ENCODE results near the gene FAM186B. TPM values are rescaled to one million over a fixed set of nuclear protein-coding genes. Genes with fewer than 3 reads are reported as not detected.
"Not testable (repeated sequence)": the region's sequence is repeated elsewhere in the genome, so short reads cannot be mapped to it uniquely, and the experiment has no call there.

Gene FAM186B
- polyA plus RNA-seq, 3 donors, result not detected

- no peak overlapping the region for H3K27ac ChIP-seq (ENCODE audit: low read depth in 1 of 2, low read length in 2 of 2)
- no peak overlapping the region for H3K9ac ChIP-seq (ENCODE audit: insufficient read depth, low read length, poor library complexity, severe bottlenecking)
- H3K27ac Mint-ChIP-seq, result peak overlapping the region in 1 of 7 donors; percentile 33
- peaks cover 23 to 47% (median 41%) of the 10 kb centered on the region in 3 donors for H3K27me3 Mint-ChIP-seq (ENCODE audit: low read depth in 3 of 3)
- WGBS (ENCODE audit: insufficient coverage), result 100% methylated on average over 1 of the region's 7 CpGs
- H3K36me3 ChIP-seq (replicated peaks in 1 of 2; ENCODE audit: control insufficient read depth in 1 of 2, insufficient read depth in 2 of 2, low read length in 2 of 2), result no peaks in the 10 kb centered on the region
- H2AFZ ChIP-seq (ENCODE audit: insufficient read depth, low read depth, low read length, poor library complexity, severe bottlenecking), result no peak overlapping the region
- no peaks in the 10 kb centered on the region for H3K36me3 Mint-ChIP-seq
- H3K27me3 ChIP-seq (ENCODE audit: control insufficient read depth in 2 of 2, insufficient read depth in 2 of 2, low read length in 2 of 2), result peaks cover 4 to 35% of the 10 kb centered on the region in 2 donors
- no peak for DNase-seq
- no peaks in the 10 kb centered on the region for H3K4me1 Mint-ChIP-seq
- peaks cover 0 to 12% of the 10 kb centered on the region in 2 donors for H3K9me3 ChIP-seq (replicated peaks in 1 of 2; ENCODE audit: control insufficient read depth in 1 of 2, insufficient read depth in 1 of 2, low read length in 2 of 2)
- H4K20me1 ChIP-seq (ENCODE audit: insufficient read depth, low read length), result no peaks in the 10 kb centered on the region
- H3K79me2 ChIP-seq (ENCODE audit: insufficient read depth, low read length), result no peaks in the 10 kb centered on the region
- H3K4me1 ChIP-seq (ENCODE audit: control insufficient read depth in 1 of 2, insufficient read depth in 2 of 2, low read length in 2 of 2), result no peaks in the 10 kb centered on the region
- no peak overlapping the region for H3K4me3 ChIP-seq (replicated peaks in 1 of 3; ENCODE audit: low read depth in 2 of 3, low read length in 3 of 3)
- no peak for TF ChIP-seq CTCF (IDR thresholded peaks at IDR 0.05)
- peaks cover 0 to 24% (median 16%) of the 10 kb centered on the region in 7 donors for H3K9me3 Mint-ChIP-seq
- intact Hi-C loops (cut with micrococcal nuclease), result no loop called here
- H3K4me2 ChIP-seq (replicated peaks; ENCODE audit: extremely low read depth, low read length, poor library complexity, severe bottlenecking), result no peak overlapping the region
- H3K4me3 Mint-ChIP-seq, result no peak overlapping the region
Measured at GRCh38 chr12:49615725-49616124, 10.3 kb upstream of the FAM186B start.

- Mint-ChIP-seq H3K27ac (no peak overlapping the region), H3K27me3 (ENCODE audit: low read depth in 3 of 3) (peaks cover 5 to 26% (median 19%) of the 10 kb centered on the region in 3 donors), H3K4me1 (no peaks in the 10 kb centered on the region), H3K36me3 (no peaks in the 10 kb centered on the region), H3K9me3 (peaks cover 5 to 31% (median 26%) of the 10 kb centered on the region in 7 donors), H3K4me3 (no peak overlapping the region)
- no peaks in the 10 kb centered on the region for H3K36me3 ChIP-seq (replicated peaks in 1 of 2; ENCODE audit: control insufficient read depth in 1 of 2, insufficient read depth in 2 of 2, low read length in 2 of 2)
- no peak overlapping the region for H3K9ac ChIP-seq (ENCODE audit: insufficient read depth, low read length, poor library complexity, severe bottlenecking)
- no peak overlapping the region for H3K27ac ChIP-seq (ENCODE audit: low read depth in 1 of 2, low read length in 2 of 2)
- no peak overlapping the region for H2AFZ ChIP-seq (ENCODE audit: insufficient read depth, low read depth, low read length, poor library complexity, severe bottlenecking)
- no peak for TF ChIP-seq CTCF (IDR thresholded peaks at IDR 0.05)
- no peak overlapping the region for H3K4me3 ChIP-seq (replicated peaks in 1 of 3; ENCODE audit: low read depth in 2 of 3, low read length in 3 of 3)
- H3K4me1 ChIP-seq (ENCODE audit: control insufficient read depth in 1 of 2, insufficient read depth in 2 of 2, low read length in 2 of 2), result no peaks in the 10 kb centered on the region
- H3K9me3 ChIP-seq (replicated peaks in 1 of 2; ENCODE audit: control insufficient read depth in 1 of 2, insufficient read depth in 1 of 2, low read length in 2 of 2), result peaks cover 0 to 16% of the 10 kb centered on the region in 2 donors
- no peak for DNase-seq
- no peaks in the 10 kb centered on the region for H4K20me1 ChIP-seq (ENCODE audit: insufficient read depth, low read length)
- intact Hi-C loops (cut with micrococcal nuclease), result no loop called here
- no peaks in the 10 kb centered on the region for H3K79me2 ChIP-seq (ENCODE audit: insufficient read depth, low read length)
- H3K27me3 ChIP-seq (ENCODE audit: control insufficient read depth in 2 of 2, insufficient read depth in 2 of 2, low read length in 2 of 2), result peaks cover 0 to 5% of the 10 kb centered on the region in 2 donors
- no peak overlapping the region for H3K4me2 ChIP-seq (replicated peaks; ENCODE audit: extremely low read depth, low read length, poor library complexity, severe bottlenecking)
Measured at GRCh38 chr12:49612210-49612609, 6.8 kb upstream of the FAM186B start.

- Mint-ChIP-seq H3K9me3 (peaks cover 5 to 28% (median 24%) of the 10 kb centered on the region in 7 donors), H3K27me3 (ENCODE audit: low read depth in 3 of 3) (peaks cover 2 to 26% (median 17%) of the 10 kb centered on the region in 3 donors)
- WGBS (ENCODE audit: insufficient coverage), result 95% methylated on average over 3 of the region's 4 CpGs
- H3K4me1 Mint-ChIP-seq; H3K4me3 Mint-ChIP-seq; DNase-seq; H3K36me3 Mint-ChIP-seq; H3K4me3 ChIP-seq (replicated peaks in 1 of 3; ENCODE audit: low read depth in 2 of 3, low read length in 3 of 3); H3K9ac ChIP-seq (ENCODE audit: insufficient read depth, low read length, poor library complexity, severe bottlenecking); H3K27ac ChIP-seq (ENCODE audit: low read depth in 1 of 2, low read length in 2 of 2); H3K27ac Mint-ChIP-seq; H3K36me3 ChIP-seq (replicated peaks in 1 of 2; ENCODE audit: control insufficient read depth in 1 of 2, insufficient read depth in 2 of 2, low read length in 2 of 2); H3K4me1 ChIP-seq (ENCODE audit: control insufficient read depth in 1 of 2, insufficient read depth in 2 of 2, low read length in 2 of 2); H3K4me2 ChIP-seq (replicated peaks; ENCODE audit: extremely low read depth, low read length, poor library complexity, severe bottlenecking); H2AFZ ChIP-seq (ENCODE audit: insufficient read depth, low read depth, low read length, poor library complexity, severe bottlenecking); H4K20me1 ChIP-seq (ENCODE audit: insufficient read depth, low read length); H3K79me2 ChIP-seq (ENCODE audit: insufficient read depth, low read length); H3K27me3 ChIP-seq (ENCODE audit: control insufficient read depth in 2 of 2, insufficient read depth in 2 of 2, low read length in 2 of 2): not testable (repeated sequence)
- intact Hi-C loops (cut with micrococcal nuclease), result loop anchor here in 1 of 2 donors (2.0 kb wide), 1 partner anchor 24 kb away; no protein-coding TSS in a partner anchor
- peaks cover 0 to 16% of the 10 kb centered on the region in 2 donors for H3K9me3 ChIP-seq (replicated peaks in 1 of 2; ENCODE audit: control insufficient read depth in 1 of 2, insufficient read depth in 1 of 2, low read length in 2 of 2)
Measured at GRCh38 chr12:49610785-49611184, 5.3 kb upstream of the FAM186B start.

Data from CD14-positive monocyte (primary cell).